OCI-M1 (cell line): Measurements from ENCODE around the gene PODXL2.
A peak's percentile ranks its signal among the peaks of the same experiment; 100 is the strongest.

Experiments
- DNase-seq: peaks from one replicate; lab custom pipeline; 2025; lab: John Stamatoyannopoulos, UW

PODXL2 gene

DNA sequence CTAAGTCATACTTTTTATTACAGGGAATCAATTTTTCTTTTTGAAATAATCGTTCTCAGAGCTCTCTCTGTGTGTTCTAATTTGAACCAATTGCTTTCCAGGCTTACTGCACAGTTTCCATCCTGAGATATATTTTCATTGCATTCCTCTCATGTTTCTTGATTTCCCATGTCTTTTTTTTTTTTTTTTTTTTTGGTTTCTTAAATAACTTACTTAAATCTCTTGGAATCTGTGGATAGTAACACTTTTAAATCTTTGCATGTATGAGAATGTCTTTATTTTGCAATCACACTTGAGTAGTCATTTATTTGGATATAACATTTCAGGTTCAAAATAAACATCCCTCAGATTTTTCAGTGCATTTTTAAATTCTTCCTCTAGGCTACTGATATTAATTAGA, 29.2 kb downstream of the PODXL2 start:
- no peak for DNase-seq

- no peak for DNase-seq
Observed at GRCh38 chr3:127660621-127661251, 31.8 kb downstream of the PODXL2 start.

DNA sequence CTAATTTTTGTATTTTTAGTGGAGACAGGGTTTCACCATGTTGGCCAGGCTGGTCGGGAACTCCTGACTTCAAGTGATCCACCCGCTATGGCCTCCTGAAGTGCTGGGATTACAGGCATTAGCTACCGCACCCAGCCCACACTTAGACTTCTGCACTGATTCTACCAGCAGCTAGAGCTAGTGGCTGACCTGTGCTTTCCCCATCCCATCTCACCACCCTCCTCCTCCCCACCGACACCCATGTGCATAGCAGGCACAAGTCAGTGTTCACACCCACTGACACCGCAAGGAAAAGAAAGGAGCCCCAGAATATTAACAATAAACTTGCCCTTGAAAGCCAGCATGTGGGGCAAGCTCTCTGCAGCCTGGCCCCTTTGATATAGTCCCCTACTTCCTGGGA, 32.6 kb downstream of the PODXL2 start:
- no peak for DNase-seq

DNA sequence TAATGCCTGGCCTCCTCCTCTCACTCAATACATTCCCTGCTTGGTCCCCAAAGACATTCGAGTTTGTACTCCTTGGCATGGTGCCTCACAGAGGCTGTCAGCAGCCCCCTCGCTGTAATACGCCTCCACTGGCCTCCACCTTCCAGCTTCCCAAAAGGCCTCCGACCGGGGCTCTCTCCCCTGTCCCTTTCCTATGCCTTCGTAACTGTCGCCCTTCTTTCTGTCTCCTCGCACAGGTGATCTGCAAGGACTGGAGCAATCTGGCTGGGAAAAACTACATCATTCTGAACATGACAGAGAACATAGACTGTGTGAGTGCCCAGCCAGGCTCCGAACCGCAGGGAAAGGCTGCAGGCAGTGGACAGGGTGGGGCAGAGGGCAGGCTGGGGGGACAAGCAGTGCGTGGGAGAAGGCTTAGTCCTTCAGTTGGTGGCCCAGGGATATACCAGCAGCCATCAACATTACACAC, 33.0 kb downstream of the PODXL2 start:
- no peak for DNase-seq

- no peak for DNase-seq
Observed at GRCh38 chr3:127663151-127663550, 34.2 kb downstream of the PODXL2 start.

GRCh38 chr3:127665165-127665564, 36.2 kb downstream of the PODXL2 start:
- DNase-seq: no peak

DNA sequence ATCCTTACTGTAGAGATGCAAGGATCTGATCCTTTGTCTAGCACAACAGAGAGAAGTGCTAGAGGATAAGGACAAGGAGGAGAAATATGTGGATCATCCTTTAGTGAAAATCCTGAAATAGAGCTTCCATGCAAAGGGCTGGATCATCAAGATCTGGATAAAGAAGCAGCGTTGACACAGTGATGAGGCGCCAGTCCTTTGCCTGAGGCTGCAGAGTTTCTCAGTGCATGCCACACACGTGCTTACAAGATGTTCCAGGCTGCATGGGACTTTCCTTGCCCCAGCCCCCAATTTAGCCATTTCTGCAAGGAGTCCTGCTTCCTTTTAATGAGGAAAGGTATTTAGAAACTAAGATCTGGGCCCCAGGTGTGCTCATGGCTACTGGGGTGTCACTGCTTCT, 36.6 kb downstream of the PODXL2 start:
- DNase-seq: no peak

- no peak for DNase-seq
Observed at GRCh38 chr3:127666676-127667075, 37.7 kb downstream of the PODXL2 start.

- no peak for DNase-seq
Observed at GRCh38 chr3:127667119-127667681, 38.2 kb downstream of the PODXL2 start.

GRCh38 chr3:127668906-127669305, 39.9 kb downstream of the PODXL2 start:
- DNase-seq: no peak

DNA sequence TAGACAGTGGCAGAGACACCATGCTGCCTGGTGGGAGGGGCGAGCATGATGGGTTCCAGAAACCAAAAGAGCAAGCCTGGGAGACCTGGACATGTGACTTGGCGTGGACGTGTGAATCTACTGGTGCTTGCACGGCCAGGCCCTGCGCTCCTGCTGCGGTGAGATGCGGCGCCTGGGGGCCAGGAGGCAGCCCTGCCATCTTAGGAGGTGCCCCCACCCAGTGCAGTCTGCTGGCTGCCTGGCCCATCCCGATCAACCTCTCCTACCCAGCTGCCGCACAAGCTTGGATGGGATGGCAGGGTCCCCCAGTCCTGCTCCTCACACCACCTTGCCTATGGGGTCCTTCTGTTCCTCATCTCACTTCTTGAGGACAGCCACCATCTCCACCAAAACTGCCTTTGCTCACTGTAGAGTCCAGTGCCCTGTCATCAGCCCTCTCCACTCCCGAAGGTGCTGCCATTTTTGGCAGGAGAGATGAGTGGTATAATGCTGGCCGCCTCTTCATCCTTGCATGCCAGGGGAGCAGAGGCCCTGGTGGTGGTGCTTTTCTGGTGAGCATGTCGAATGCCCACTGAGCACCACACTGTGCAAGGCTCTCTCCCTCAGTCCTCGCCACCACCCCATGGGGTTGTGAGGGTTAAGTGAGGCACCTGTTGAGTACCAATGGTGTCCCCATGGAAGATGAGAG, 40.7 kb downstream of the PODXL2 start:
- no peak for DNase-seq

GRCh38 chr3:127670229-127670559, 41.2 kb downstream of the PODXL2 start:
- DNase-seq: no peak

GRCh38 chr3:127670761-127671522, 42.0 kb downstream of the PODXL2 start:
- DNase-seq: no peak

DNA sequence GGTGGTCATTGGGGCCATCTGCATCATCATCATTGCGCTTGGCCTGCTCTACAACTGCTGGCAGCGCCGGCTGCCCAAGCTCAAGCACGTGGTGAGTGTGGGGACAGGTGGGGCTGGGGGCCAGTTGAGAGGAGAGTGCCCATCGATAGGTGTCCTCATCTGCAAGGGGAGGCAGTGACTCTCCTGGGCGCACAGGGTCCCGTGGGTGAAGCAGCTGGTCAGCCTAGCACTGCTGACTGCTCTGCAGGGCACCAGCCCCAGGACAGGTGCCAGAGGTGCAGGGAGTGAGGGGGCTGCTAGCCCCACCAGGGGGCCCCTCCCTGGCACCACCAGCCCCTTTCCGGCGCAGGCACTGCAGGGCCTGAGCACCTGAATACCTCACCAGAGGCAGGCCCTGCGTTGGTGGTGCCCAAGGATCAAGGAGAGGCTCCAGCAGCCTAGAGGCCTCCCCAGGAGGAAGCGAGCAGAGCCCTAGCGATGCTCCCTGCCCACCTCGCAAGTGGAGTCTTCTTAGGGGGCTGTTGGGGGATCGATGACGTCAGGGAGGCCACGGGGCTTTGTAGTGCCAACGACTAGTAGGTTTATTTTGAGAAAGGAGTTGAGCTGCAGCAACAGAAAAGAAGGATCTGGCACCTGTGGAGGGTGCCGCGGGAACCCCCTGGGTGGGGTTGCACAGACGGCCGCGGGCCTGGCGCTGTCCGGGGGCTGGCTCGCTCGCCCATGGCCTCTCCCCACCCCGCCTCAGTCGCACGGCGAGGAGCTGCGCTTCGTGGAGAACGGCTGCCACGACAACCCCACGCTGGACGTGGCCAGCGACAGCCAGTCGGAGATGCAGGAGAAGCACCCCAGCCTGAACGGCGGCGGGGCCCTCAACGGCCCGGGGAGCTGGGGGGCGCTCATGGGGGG, 42.8 kb downstream of the PODXL2 start:
- no peak for DNase-seq

- DNase-seq: peak; percentile 77
Observed at GRCh38 chr3:127672429-127673190, 43.6 kb downstream of the PODXL2 start, which contains the start of gene ABTB1. Gene ABTB1 (plus strand): TSS chr3:127672952. CDS start chr3:127673026, 74 bp downstream.

- DNase-seq: peak; percentile 27
Observed at GRCh38 chr3:127673191-127674100, 44.5 kb downstream of the PODXL2 start.

GRCh38 chr3:127674101-127674721, 45.2 kb downstream of the PODXL2 start:
- no peak for DNase-seq

DNA sequence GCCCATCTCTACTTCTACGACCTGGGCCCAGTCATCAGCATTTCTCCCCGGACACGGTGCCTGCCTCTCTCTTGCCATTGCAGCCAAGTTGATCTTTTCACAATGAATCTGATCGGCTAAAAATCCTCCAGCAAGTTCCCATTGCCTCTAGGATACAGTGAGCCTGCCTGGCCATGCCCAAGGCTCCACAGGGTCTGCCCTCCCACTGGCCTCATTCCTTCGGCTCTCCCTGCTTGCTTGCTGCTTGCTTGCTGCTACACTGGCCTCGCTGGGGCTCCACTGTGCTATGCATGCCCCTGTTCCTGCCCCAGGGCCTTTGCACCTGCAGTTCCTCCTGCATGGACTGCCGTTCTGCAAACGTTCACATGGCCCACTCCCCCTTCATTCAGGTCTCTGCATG, 45.8 kb downstream of the PODXL2 start:
- DNase-seq: no peak

- DNase-seq: no peak
Observed at GRCh38 chr3:127675651-127676391, 46.8 kb downstream of the PODXL2 start.
